Esophagus squamous epithelium (tissue), 5 donors: ENCODE results near the gene NDUFB7. TPM values are rescaled to one million over a fixed set of nuclear protein-coding genes. Genes with fewer than 3 reads are reported as not detected.
"Not testable (repeated sequence)": the region's sequence is repeated elsewhere in the genome, so short reads cannot be mapped to it uniquely, and the experiment has no call there.

Source experiments
- DNase-seq: peaks from one replicate; lab custom pipeline; 2025; lab: John Stamatoyannopoulos, UW
- H3K27ac ChIP-seq, 4 donors: fragments of 200-600 bp; sonication (generic); one replicate each; pipeline ENCODE4 v1.5.1; 2016 to 2019; ENCODE audit warnings: mild to moderate bottlenecking in 1 of 4
- H3K27me3 ChIP-seq, 4 donors: fragments of 200-600 bp; sonication (generic); 1 replicate in 3 of 4; 2 replicates in 1 of 4; pipeline versions ENCODE4 v1.5.1 to v1.6.0; 2017 to 2021; ENCODE audit warnings: antibody characterized with exemption in 1 of 4
- H3K36me3 ChIP-seq, 3 donors: fragments of 200-600 bp; sonication (generic); one replicate each; pipeline ENCODE4 v1.5.1; 2016 to 2019
- H3K4me1 ChIP-seq, 3 donors: fragments of 200-600 bp; sonication (generic); one replicate each; pipeline ENCODE4 v1.5.1; 2017 to 2019
- H3K4me3 ChIP-seq, 4 donors: fragments of 200-600 bp; sonication (generic); 1 replicate in 3 of 4; 2 replicates in 1 of 4; pipeline ENCODE4 v1.5.1; 2016 to 2019; ENCODE audit warnings: mild to moderate bottlenecking in 2 of 4, moderate library complexity in 1 of 4
- H3K9me3 ChIP-seq, 3 donors: fragments of 200-600 bp; sonication (generic); one replicate each; pipeline ENCODE4 v1.5.1; 2016 to 2019
- CTCF ChIP-seq, 6 experiments: fragments of 450-650 bp in 4 of 6; fragments of 200-600 bp in 2 of 6; sonication (generic) in 2 of 6; IDR thresholded peaks; one replicate each; pipeline ENCODE4 v1.5.1; 2016 to 2019; ENCODE audit warnings: antibody characterized with exemption in 6 of 6, mild to moderate bottlenecking in 4 of 6, moderate library complexity in 4 of 6
- POLR2A ChIP-seq, 4 donors: fragments of 450-650 bp; IDR thresholded peaks; one replicate each; pipeline ENCODE4 v1.6.1; 2017; ENCODE audit warnings: antibody characterized with exemption in 4 of 4, mild to moderate bottlenecking in 4 of 4, moderate library complexity in 3 of 4
- whole genome bisulfite sequencing, 2 donors: methylation state at CpG; one replicate each; pipeline ENCODE4 v1.1.5; 2018; 5-methylcytosine and 5-hydroxymethylcytosine counted together
- intact Hi-C: fragments of 100-400 bp; cut with DNase I; formaldehyde crosslinking; loops from one replicate; pipeline ENCODE4 v1.15.0; 2022
- total RNA-seq, 4 donors: library from RNA; depleted of rRNA; stranded (reverse); fragments of >200 nt; gene quantifications; one replicate each; pipeline ENCODE4 v1.1.0, GENCODE V29; 2016
- donor health status: DM: yes; HTN: yes; CAD: no.

Gene NDUFB7
- total RNA-seq = 100 to 1,000 TPM; 262 to 379 (median 295) TPM

DNA sequence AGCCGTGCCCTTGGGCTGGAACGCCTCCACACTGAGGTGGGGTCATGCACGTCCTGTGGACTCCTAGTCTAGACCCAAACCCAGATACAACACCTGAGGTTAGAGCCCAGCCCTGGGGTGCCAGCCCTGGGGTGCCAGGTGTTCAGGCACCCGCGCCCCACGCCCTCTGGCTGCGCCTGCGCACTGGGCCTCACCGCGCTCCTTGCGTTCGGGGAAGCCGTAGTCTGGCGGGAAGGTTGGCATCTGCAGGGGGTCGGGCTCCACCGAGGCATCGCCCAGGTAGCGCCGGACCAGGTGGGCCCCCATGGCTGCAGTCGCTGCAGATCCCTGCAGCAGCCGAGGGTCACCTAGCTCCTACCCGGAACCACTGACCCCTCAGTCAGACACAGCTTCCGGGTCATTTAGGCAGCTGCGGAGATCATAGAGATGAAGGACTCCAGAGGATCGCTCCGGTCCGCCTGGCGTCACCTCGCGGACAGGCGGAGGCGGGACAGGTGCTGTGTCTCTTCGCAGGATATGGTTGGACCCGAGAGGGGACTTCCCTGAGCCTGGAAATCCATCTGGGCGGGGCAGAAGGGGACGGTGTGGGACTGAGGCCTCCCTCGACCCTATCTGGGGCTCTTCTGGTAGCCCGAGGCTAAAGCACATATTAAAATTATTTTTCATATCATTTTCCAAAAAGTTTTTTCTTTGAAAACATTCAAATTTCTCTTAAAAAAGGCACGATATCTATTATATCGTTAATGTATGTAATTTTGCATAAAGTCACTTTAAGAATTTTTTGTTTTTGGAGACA lies at the start of gene NDUFB7:
NDUFB7 (minus strand) TSS at position 372 of the 796 bp plus-strand sequence; CDS start at position 306, 66 bp downstream.
- peak; percentile 67 for DNase-seq
- Histone ChIP-seq H3K4me3 (peak within 1 kb of the TSS; percentile 82 to 99 (median 90)), H3K27me3 (no peaks in the 10 kb centered on the region), H3K4me1 (peaks cover 18 to 65% (median 25%) of the 10 kb centered on the region in 3 donors), H3K27ac (peak within 1 kb of the TSS; percentile 85 to 94 (median 91)), H3K36me3 (peaks cover 0 to 25% (median under 1%) of the 10 kb centered on the region in 3 donors), H3K9me3 (no peaks in the 10 kb centered on the region)
- TF ChIP-seq CTCF (IDR thresholded peaks at IDR 0.05) (peak; percentile 56 to 86 (median 64)), POLR2A (IDR thresholded peaks at IDR 0.05) (peak in 3 of 4 donors; percentile 9 to 64 (median 45))
- intact Hi-C loops = loop anchor here (5.0 to 10.0 kb wide), 3 partner anchors 120 to 313 kb away; partner anchors contain the start of genes ADGRE2, OR7A17 and ZNF333
- 4 to 5% methylated on average over 12 to 15 of the region's 40 CpGs for WGBS, 2 donors

DNA sequence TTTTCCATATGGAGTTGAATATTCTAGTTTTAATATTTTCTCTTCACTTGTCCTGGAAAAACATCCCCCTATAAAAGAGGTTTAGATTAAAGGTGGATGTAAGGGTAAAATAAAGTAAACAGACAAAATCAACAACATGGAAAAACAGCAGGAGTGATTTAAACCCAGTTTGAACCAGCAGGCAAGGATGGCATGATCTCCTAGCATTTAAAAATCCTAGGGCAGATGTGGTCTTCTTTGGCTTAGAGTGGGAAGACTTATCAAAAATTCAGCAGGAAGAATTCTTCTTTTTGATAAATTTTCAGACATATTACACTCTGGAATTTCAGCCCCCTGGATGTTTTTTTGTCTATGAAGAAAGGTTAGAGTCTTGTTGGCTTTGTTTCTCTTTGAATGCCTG lies 47.5 kb upstream of the NDUFB7 start:
- no peak for TF ChIP-seq CTCF (IDR thresholded peaks at IDR 0.05)
- intact Hi-C loops = no loop called here
- peaks cover 0 to 15% (median 9%) of the 10 kb centered on the region in 3 donors for H3K9me3 ChIP-seq
- no peaks in the 10 kb centered on the region for H3K4me1 ChIP-seq
- H3K27me3 ChIP-seq = no peaks in the 10 kb centered on the region
- DNase-seq = no peak
- no peak overlapping the region for H3K27ac ChIP-seq
- H3K36me3 ChIP-seq = no peaks in the 10 kb centered on the region
- no peak overlapping the region for H3K4me3 ChIP-seq

DNA sequence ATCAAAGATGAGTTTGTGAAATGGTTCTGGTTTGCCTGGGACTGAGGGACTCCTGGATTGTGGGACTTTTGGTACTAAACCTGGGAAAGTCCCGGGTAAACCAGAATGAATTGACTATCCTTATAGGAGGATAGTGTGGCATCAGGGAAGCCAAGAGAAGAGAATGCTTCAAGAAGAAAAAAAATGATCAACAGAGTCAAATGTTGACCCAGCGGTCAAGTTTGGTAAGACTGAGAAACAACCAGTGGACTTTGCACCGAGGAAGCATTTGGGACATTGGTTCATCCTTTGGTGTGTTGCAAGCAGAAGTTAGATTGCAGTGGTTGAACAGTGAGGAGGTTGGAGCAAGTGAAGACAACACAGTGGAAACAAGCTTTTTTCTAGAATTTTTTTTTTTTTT lies 44.5 kb upstream of the NDUFB7 start:
- no peak overlapping the region for H3K27ac ChIP-seq
- no peaks in the 10 kb centered on the region for H3K4me1 ChIP-seq
- DNase-seq = no peak
- H3K27me3 ChIP-seq = no peaks in the 10 kb centered on the region
- TF ChIP-seq POLR2A (IDR thresholded peaks at IDR 0.05) (no peak), CTCF (IDR thresholded peaks at IDR 0.05) (no peak)
- 85% methylated on average over 3 of the region's 3 CpGs for WGBS, 2 donors
- H3K36me3 ChIP-seq = no peaks in the 10 kb centered on the region
- intact Hi-C loops = no loop called here
- H3K4me3 ChIP-seq = no peak overlapping the region
- peaks cover 0 to 15% (median 9%) of the 10 kb centered on the region in 3 donors for H3K9me3 ChIP-seq

DNA sequence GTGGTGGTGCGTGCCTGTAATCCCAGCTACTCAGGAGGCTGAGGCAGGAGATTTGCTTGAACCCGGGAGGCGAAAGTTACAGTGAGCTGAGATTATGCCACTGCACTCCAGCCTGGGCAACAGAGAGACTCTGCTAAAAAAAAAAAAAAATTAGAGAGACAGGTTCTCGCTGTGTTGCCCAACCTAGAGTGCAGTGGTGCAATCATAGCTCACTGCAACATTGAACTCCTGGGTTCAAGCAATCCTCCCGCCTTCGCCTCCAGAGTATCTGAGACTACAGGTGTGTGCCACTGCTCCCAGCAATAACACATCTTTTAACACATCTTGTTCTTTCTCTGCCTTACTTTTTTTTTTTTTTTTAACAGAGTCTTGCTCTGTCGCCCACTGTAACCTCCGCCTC lies 43.8 kb upstream of the NDUFB7 start:
- intact Hi-C loops = no loop called here
- no peak for TF ChIP-seq CTCF (IDR thresholded peaks at IDR 0.05)
- TF ChIP-seq POLR2A (IDR thresholded peaks at IDR 0.05) = no peak

GRCh38 chr19:14614099-14614412 lies 42.2 kb upstream of the NDUFB7 start:
- Histone ChIP-seq H3K9me3 (peaks cover 0 to 3% (median 0%) of the 10 kb centered on the region in 3 donors), H3K27ac (no peak overlapping the region), H3K4me1 (no peaks in the 10 kb centered on the region), H3K27me3 (no peaks in the 10 kb centered on the region), H3K4me3 (no peak overlapping the region), H3K36me3 (no peaks in the 10 kb centered on the region)
- TF ChIP-seq CTCF (IDR thresholded peaks at IDR 0.05) (no peak), POLR2A (IDR thresholded peaks at IDR 0.05) (no peak)
- intact Hi-C loops = no loop called here
- 57 to 78% methylated on average over 2 to 4 of the region's 4 CpGs for WGBS, 2 donors
- no peak for DNase-seq

More for the DNA sequence above, 43.8 kb upstream of the NDUFB7 start:
- WGBS, 2 donors = 89 to 91% methylated on average over 8 of the region's 8 CpGs
- Histone ChIP-seq H3K27ac (no peak overlapping the region), H3K27me3 (no peaks in the 10 kb centered on the region), H3K36me3 (no peaks in the 10 kb centered on the region), H3K4me1 (no peaks in the 10 kb centered on the region), H3K9me3 (peaks cover 0 to 15% (median 9%) of the 10 kb centered on the region in 3 donors), H3K4me3 (no peak overlapping the region)
- DNase-seq = no peak

DNA sequence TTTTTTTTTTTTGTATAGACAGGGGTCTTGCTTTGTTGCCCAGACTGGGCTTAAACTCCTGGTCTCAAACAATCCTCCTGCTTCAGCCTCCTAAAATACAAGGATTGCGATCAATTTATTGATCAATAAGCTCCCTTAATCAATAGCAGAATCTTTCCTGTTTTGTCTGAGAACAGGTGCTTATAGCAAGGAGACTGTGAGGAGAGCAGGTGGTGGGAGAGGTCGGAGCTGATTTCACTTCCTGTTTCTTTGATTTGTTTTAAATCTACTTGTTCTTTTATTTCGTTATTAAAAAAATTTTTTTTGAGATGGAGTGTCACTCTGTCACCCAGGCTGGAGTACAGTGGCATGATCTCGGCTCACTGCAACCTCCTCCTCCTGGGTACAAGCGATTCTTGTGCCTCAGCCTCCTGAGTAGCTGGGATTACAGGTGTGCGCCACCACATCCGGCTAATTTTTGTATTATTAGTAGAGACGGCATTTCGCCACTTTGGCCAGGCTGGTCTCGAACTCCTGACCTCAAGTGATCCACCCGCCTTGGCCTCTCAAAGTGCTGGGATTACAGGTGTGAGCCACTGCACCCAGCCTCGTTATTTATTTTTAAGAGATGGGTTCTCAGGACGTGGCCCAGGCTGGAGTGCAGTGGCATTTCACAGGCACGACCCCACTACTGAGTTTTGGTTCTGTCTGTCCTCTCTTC lies 41.7 kb upstream of the NDUFB7 start:
- H3K9me3 ChIP-seq, H3K27me3 ChIP-seq, H3K36me3 ChIP-seq, H3K4me3 ChIP-seq, H3K27ac ChIP-seq, H3K4me1 ChIP-seq, DNase-seq, intact Hi-C loops: not testable (repeated sequence)
- WGBS, 2 donors = 68 to 70% methylated on average over 14 of the region's 14 CpGs
